Measurements from ENCODE around the gene CHI3L2.

Gene CHI3L2

DNA sequence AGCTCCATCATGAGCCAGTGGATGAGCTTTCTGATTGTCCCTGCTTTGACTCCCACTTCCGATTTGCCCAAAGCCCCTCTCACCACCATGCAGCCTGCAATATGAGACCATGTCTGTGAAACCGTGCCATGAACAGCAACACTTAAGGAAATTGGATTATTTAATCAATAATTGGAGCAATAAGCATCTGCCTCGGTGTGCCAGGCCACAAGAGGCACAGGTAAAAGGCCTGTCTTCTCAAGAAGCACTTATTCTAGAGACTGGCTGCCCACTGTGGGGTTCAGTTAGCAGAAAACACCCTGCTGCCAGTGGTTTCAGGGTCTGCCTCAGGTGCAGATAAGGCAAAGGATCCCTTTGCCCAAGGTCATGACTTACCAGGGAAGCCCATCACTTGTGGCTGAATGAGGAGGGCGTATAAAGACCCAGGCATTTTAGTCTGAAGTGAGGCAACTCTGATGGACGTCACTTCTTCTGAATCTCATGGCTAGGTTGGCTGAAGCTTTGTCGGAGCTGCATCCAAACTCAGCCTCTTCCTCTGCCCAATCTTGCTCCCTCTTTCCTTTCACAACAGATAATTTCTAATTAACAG is 7.1 kb upstream of the CHI3L2 start:
- TF ChIP-seq GATA1 (IDR thresholded peaks at IDR 0.05; ENCODE audit: low read depth, low read length) (no peak), POLR2A (IDR thresholded peaks at IDR 0.05; ENCODE audit: low read length) (no peak)
- DNase-seq, result no peak

DNA sequence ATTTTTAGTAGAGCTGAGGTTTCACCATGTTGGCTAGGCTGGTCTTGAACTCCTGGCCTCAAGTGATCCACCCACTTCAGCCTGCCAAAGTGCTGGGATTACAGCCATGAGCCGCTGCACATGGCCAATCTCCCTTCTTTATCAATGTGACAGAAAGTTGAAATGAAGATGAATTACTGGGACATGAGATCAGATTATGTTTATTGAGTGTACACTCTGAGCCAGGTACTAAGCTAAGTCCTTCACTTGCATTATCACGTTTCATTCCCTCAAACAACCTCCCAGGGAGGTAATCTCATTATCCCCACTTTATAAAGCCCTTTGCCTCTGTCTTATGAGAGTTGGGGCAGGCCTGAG is 6.3 kb upstream of the CHI3L2 start:
- TF ChIP-seq GATA1 (IDR thresholded peaks at IDR 0.05; ENCODE audit: low read depth, low read length) (no peak), POLR2A (IDR thresholded peaks at IDR 0.05; ENCODE audit: low read length) (no peak)
- no peak for DNase-seq

DNA sequence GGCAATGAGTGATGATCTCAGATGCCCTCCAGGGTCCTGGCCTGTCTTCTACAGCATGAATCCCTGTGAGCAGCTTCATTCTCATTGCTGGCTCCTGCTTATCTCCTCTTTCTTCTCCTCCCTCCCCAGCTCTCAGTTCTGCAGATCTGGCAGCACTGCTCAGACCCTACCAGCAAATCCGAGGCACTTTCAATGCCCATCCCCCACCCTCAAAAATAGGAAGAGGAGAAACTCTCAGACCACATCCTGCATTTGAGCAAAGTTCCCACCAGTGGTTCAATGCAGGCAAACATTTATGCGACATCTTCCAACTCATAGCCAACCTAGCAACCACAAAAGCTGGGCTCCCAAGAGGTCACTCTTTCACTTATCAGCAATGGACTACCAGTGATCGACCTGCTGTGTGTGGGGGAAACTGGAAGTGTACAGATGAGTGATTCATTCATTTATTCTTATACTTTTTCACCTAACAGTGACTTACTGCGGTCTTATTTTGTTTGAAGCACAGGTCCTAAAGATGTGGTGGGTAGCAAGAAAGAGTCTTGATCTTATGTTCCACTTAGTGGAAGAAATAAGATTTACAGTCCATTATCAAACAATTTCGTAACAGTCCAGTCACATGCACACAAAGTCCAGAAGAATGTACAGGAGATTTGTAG is 5.8 kb upstream of the CHI3L2 start:
- TF ChIP-seq POLR2A (IDR thresholded peaks at IDR 0.05; ENCODE audit: low read length) (no peak), GATA1 (IDR thresholded peaks at IDR 0.05; ENCODE audit: low read depth, low read length) (no peak)
- DNase-seq, result no peak

DNA sequence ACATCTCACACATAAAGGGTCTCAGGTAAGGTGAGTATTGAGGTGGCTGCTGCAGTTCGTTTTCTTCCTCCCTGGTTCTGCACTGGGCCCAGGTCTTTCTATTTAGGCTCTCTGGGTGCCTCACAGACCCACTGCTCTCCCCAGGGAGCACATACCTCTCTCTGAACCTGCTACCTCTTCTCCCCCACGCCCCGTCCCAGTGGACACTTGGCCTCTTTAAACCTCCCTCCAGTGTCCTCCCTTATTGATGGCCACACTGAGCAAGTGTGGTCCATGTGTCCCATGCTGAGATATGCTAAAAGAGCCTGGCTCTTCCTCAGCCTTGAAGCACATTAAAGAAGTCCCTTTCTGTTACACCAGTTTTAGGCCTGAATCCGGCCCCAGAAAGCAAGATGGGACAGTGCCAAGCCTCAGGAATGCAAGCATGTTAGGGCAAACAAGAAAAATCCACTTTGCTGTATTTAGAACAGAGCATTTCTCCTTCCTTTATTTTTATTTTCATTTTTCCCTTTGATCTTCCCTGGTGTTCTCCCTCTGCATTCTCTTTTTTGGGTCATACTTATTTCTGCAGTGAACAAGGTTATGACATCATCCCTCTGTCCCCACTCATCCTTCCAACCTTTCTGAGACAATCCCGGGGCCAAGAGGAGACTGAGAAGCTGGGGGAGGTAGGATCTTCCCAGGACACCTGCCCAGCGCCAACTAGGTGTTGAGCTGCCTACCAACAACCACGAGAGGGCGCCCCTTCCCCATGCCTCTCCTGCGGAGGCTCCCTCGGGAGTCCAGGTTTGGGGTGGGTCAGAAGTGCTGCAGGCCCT is 5.0 kb upstream of the CHI3L2 start:
- no peak for TF ChIP-seq GATA1 (IDR thresholded peaks at IDR 0.05; ENCODE audit: low read depth, low read length)
- TF ChIP-seq POLR2A (IDR thresholded peaks at IDR 0.05; ENCODE audit: low read length), result no peak
- peak; percentile 62 to 83 for DNase-seq

DNA sequence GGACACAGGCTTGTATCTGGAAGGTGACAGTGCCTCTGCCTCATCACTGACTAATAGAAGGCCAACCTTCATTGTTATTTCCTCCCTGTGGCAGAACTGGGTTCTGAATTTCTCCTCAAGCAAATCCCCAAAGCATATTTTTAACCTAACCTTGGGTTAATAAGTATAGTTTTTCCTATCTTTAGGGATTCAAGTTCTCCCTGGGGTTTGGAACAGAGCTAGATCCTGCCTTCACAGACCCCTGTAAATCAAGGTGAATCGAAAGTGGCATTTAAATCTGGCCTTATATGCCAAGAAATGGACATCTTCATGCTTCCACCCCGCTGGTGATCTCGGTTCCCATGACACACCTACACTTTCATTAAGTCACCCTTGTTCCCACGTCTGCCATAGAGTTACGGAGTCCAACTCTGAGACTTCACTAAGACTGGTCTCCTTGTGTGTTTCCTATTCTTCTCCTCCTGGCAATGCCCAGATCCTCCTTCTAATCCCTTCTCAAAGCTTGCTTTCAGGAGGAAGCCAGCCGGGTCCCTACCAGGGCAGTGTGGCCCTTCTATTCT is 4.3 kb upstream of the CHI3L2 start:
- TF ChIP-seq GATA1 (IDR thresholded peaks at IDR 0.05; ENCODE audit: low read depth, low read length), result no peak
- no peak for TF ChIP-seq POLR2A (IDR thresholded peaks at IDR 0.05; ENCODE audit: low read length)
- no peak for DNase-seq

DNA sequence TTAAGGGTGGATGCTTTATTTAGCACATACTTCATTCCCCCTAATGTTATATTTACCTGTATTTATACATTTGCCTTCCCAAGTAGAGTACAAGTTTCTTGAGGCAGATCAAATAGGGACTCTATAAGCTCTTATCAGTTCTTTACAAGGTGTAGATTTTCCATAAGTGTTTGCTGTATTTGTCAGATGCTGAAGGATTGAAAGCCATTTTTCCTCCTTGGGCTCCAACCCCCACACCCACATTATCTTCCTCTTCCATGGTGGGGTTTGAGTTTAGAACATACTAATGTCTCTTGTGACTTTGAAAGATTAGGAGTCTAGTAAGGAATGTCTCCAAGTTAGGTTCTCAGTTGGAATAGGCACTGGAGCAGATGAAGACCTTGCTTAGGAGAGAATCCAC is 2.4 kb upstream of the CHI3L2 start:
- DNase-seq, result no peak
- no peak for TF ChIP-seq GATA1 (IDR thresholded peaks at IDR 0.05; ENCODE audit: low read depth, low read length)
- TF ChIP-seq POLR2A (IDR thresholded peaks at IDR 0.05; ENCODE audit: low read length), result no peak

DNA sequence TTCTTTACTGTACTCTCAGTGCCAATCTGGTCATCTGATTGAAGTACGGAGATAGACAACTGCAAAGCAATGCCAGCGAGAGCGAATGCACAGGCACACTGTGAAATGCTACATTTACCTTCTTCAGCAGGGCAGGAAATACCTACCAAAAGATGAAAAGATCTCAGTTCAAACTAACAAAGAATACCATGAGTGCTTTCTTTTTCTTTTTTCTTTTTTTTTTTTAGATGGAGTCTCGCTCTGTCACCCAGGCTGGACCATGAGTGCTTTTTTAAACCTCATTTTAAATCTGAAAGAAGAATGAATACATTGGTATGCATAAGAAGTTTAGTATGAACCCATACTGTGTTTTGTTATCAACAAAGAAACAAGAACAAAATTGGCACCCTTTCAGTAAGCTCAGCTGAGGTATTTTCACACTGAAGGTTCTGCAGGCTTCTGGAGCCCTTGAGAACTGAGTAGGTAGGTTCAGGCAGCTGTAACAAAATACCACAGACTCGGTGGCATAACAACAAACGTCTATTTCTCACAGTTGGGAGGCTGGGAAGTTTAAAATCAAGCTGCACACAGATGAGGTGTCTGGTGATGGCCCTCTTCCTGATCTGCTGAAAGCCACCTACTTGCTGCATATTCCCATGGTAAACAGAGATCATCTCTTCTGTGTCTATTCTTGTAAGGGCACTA is 1.7 kb upstream of the CHI3L2 start:
- no peak for DNase-seq
- TF ChIP-seq GATA1 (IDR thresholded peaks at IDR 0.05; ENCODE audit: low read depth, low read length), result no peak
- TF ChIP-seq POLR2A (IDR thresholded peaks at IDR 0.05; ENCODE audit: low read length), result no peak

DNA sequence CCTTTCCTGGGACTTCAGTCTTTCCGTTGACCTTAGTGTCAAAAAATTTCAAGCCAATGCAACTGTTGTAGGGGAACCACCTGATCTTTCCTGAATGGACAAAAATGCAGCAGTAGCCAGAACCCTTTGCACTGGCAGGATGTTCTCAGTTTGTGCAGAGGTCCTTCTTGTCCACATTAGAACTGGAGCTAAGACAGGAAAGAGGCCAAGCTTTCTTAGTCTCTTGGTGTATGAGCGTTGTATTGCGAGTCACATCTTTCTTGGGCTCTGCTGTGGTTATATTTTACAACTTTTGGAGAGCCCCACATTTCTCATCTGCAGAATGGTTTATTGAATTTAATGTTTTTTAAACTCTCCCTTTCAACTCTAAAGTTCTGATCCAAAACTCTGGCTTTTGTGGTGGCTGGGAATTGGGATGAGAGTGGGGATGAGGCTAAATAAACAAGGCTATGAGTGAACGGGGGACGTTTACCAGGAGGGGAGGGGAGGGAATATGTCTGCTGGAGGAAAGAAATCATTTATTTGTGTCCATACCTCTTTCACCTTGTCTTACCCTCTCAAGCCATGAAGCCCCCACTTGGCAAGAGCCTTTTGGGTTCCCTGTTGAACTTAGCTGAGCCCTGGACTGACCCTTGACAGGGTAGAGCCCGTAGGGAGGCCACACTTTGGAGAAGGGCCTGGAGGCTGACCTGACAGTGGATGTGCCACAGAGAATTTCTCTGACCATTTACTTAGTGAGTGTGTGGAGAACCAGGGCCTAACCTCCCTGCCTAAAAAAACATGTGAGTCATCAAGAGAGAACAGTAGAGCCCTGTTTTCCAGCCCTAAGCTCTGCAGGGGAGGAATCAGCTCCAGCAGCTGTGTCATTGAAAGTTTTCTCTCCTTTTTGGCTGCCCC is 586 bp downstream of the CHI3L2 start:
- DNase-seq, result no peak
- no peak for TF ChIP-seq POLR2A (IDR thresholded peaks at IDR 0.05; ENCODE audit: low read length)
- no peak for TF ChIP-seq GATA1 (IDR thresholded peaks at IDR 0.05; ENCODE audit: low read depth, low read length)

DNA sequence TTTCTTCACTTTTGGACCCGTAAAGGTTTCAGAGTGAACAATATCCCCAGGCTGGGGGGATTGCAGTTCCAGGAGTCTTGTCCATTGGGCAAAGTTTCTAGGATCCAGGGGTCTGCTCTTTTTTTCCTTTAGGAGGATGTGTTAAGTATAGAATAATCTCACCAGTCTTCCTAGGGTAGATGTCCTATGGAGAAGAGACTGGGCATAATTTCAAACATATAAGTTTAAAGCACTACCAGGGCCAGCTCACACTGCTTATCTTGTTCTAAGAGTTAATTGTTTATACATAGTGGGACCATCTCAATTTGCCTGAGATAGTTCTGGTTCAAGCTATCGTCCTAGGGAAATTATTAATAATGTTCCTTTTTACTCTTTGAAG is 1.2 kb downstream of the CHI3L2 start:
- TF ChIP-seq GATA1 (IDR thresholded peaks at IDR 0.05; ENCODE audit: low read depth, low read length) (no peak), POLR2A (IDR thresholded peaks at IDR 0.05; ENCODE audit: low read length) (no peak)

DNA sequence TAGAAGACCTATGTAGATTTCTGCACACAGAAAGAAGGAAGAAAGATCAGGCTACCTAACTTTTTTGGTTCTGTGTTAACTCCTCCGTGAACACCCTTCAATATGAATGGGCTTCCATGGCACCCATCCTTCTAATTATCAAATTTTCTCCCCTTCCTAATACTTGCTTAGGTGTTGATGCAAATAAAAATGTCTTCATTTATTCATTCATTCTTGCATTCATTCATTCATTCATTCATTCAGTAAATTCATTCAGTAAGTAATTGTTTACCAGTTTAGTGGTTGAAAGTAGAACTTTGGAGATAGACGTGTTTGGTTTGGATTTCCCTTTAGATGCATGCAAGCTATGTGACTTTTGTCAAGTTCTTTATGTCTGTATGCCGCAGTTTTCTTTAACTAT is 4.6 kb downstream of the CHI3L2 start:
- no peak for DNase-seq
- TF ChIP-seq POLR2A (IDR thresholded peaks at IDR 0.05; ENCODE audit: low read length) (no peak), GATA1 (IDR thresholded peaks at IDR 0.05; ENCODE audit: low read depth, low read length) (no peak)

More for the DNA sequence above, 1.2 kb downstream of the CHI3L2 start:
- no peak for DNase-seq

DNA sequence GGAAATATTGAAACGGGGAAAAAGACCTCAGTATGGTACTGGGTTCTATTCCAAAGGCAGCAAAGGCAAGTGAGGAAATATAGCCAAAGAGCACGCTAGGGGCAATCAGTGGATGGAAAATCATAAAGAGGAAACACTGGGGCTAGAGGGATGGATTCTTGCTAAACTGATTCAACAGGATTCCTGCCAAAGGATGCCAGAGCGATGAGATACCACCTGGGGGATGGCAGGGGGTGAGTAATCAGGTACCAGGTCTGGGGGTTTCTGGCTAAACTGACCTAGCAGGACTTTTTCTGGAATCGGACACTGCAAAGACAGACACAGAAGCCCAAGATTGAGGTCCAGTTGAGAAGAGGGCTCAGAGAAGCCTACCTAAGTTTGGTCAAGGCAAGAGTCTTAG is 6.7 kb downstream of the CHI3L2 start:
- no peak for DNase-seq
- no peak for TF ChIP-seq POLR2A (IDR thresholded peaks at IDR 0.05; ENCODE audit: low read length)
- no peak for TF ChIP-seq GATA1 (IDR thresholded peaks at IDR 0.05; ENCODE audit: low read depth, low read length)

DNA sequence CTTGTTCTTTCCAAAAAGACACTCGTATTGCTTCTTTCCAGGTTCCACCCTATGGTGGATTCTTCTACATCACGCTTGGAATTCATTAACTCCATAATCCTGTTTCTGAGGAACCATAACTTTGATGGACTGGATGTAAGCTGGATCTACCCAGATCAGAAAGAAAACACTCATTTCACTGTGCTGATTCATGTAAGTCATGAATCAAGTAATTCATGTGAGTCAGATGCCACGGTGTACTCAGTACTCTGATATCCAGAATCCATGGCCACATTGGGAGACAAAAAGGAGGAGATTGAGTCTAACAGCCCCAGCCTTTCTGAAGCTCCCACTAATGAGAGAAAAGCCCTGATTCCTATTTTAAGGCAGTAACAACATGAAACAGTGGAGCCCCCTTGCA is 7.4 kb downstream of the CHI3L2 start:
- DNase-seq, result no peak
- no peak for TF ChIP-seq GATA1 (IDR thresholded peaks at IDR 0.05; ENCODE audit: low read depth, low read length)
- TF ChIP-seq POLR2A (IDR thresholded peaks at IDR 0.05; ENCODE audit: low read length), result no peak

DNA sequence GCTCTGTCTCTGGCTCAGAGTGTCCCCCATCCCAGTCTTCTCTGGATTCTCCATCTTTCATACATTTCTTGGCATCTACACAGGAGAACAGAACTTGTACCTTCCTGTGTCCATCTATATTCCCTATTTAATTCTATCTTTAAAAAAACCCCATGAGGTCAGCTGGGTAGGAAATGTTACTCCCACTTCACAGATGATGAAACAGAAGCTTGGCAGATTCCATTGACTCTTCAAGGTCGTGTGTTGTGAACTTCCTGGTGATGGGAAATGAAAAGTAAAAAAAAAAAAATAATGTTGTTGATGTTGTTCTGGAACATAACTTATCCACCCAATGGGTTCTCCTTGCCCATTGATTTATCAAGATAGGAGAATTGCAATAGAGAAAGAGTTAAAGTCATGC is 8.9 kb downstream of the CHI3L2 start:
- TF ChIP-seq POLR2A (IDR thresholded peaks at IDR 0.05; ENCODE audit: low read length), result no peak
- no peak for TF ChIP-seq GATA1 (IDR thresholded peaks at IDR 0.05; ENCODE audit: low read depth, low read length)
- no peak for DNase-seq
